Caco-2 (cell line): ENCODE results near the gene GIPC3. TPM values are rescaled to one million over a fixed set of nuclear protein-coding genes. Genes with fewer than 3 reads are reported as not detected.

Source experiments
- BruUV-seq: library from RNA; stranded (reverse); fragments of 400-500 nt; replicated peaks from 2 replicates; lab custom pipeline; 2021; lab: Mats Ljungman, UMichigan
- CTCF ChIA-PET: fragments of 300-600 bp; sonication (Branson Sonifier 250); formaldehyde crosslinking; loops from one replicate; lab custom pipeline; 2022; ENCODE audit warnings: antibody characterized with exemption; lab: Charles Lee
- POLR2A ChIA-PET: fragments of 300-600 bp; sonication (Branson Sonifier 250); formaldehyde crosslinking; loops from one replicate; lab custom pipeline; 2022; ENCODE audit warnings: antibody characterized with exemption; lab: Charles Lee
- DNase-seq, 2 experiments: peaks; one replicate each; pipeline versions ENCODE4 v3.0.0 to v3.0.0-alpha.2; 2020 to 2022
- H3K27me3 ChIP-seq: replicated peaks from 2 replicates; pipeline ENCODE4 v1.6.0; 2011; ENCODE audit warnings: low read length; ENCODE audit not compliant: control insufficient read depth, insufficient read depth
- H3K36me3 ChIP-seq: 2 replicates; pipeline ENCODE4 v1.5.1; 2011; ENCODE audit warnings: low read length; ENCODE audit not compliant: control insufficient read depth, insufficient read depth
- H3K4me1 ChIP-seq: fragments of 250-450 bp; sonication (Bioruptor Pico); 2 replicates; pipeline ENCODE4 v1.5.1; 2020; ENCODE audit warnings: mild to moderate bottlenecking
- H3K4me3 ChIP-seq: 2 replicates; pipeline ENCODE4 v1.5.1; 2011; ENCODE audit warnings: low read depth, mild to moderate bottlenecking, control low read depth, low read length
- H3K9me3 ChIP-seq: fragments of 250-450 bp; sonication (Bioruptor Pico); 2 replicates; pipeline ENCODE4 v1.5.1; 2020; ENCODE audit warnings: mild to moderate bottlenecking, moderate library complexity
- H3K27ac Mint-ChIP-seq: one replicate; pipeline ENCODE4 v1.8.0; 2022; ENCODE audit warnings: mixed read lengths; ENCODE audit not compliant: unreplicated experiment
- H3K27me3 Mint-ChIP-seq: one replicate; pipeline ENCODE4 v1.8.0; 2022; ENCODE audit warnings: mixed read lengths; ENCODE audit not compliant: insufficient read depth, unreplicated experiment
- H3K36me3 Mint-ChIP-seq: one replicate; pipeline ENCODE4 v1.8.0; 2022; ENCODE audit warnings: mild to moderate bottlenecking, mixed read lengths; ENCODE audit not compliant: insufficient read depth, unreplicated experiment
- H3K4me1 Mint-ChIP-seq: one replicate; pipeline ENCODE4 v1.8.0; 2022; ENCODE audit warnings: low read depth, mixed read lengths; ENCODE audit not compliant: unreplicated experiment
- H3K4me3 Mint-ChIP-seq: one replicate; pipeline ENCODE4 v1.8.0; 2022; ENCODE audit warnings: mild to moderate bottlenecking, moderate library complexity, mixed read lengths; ENCODE audit not compliant: unreplicated experiment
- H3K9me3 Mint-ChIP-seq: one replicate; pipeline ENCODE4 v1.8.0; 2022; ENCODE audit warnings: mixed read lengths; ENCODE audit not compliant: unreplicated experiment
- intact Hi-C: fragments of 100-400 bp; cut with micrococcal nuclease; formaldehyde crosslinking; loops from one replicate; pipeline ENCODE4 v1.10.0; 2022; ENCODE audit not compliant: unreplicated experiment
- total RNA-seq: library from RNA; stranded (reverse); gene quantifications from 2 replicates; pipeline ENCODE4 v1.2.3, GENCODE V29; 2022
- TF ChIP-seq, protein P1 (sequence below), 2 experiments: fragments of 200-600 bp in 1 of 2; IDR thresholded peaks; 1 replicate in 1 of 2; 2 replicates in 1 of 2; pipeline versions ENCODE4 v1.5.1 to v1.8.0; 2011 to 2022; ENCODE audit warnings: antibody characterized with exemption in 1 of 2, control low read depth in 1 of 2, inconsistent platforms in 1 of 2, low read depth in 1 of 2, low read length in 1 of 2, mild to moderate bottlenecking in 1 of 2, moderate library complexity in 1 of 2; ENCODE audit not compliant: insufficient read depth in 1 of 2, severe bottlenecking in 1 of 2, unreplicated experiment in 1 of 2

Gene GIPC3
- total RNA-seq, 1 experiment from 2014 or later: not detected

DNA sequence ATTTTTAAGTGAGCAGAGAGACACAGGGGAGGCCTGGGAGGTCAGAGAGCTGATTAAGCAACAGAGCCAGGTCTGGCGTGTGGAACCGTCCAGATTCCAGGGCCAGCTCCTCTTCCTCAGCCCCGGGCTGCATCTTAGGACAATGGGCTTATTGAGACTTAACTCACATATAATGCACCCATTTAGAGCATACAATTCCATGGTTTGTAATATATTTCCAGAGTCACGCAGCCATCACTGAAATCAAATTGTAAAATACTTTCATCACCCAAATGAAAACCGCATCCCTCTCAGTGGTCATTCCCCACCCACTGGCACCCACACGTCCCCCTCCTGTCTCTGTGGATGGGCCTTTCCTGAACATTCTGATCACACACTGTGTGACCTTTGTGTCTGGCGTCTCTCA is 14.7 kb upstream of the GIPC3 start:
- no peak overlapping the region for H3K27ac Mint-ChIP-seq
- no peaks in the 10 kb centered on the region for H3K9me3 ChIP-seq
- no peak overlapping the region for H3K4me3 ChIP-seq
- POLR2A ChIA-PET: no interaction called here
- no peak for DNase-seq
- CTCF ChIA-PET: no interaction called here
- H3K9me3 Mint-ChIP-seq: no peaks in the 10 kb centered on the region
- no peak overlapping the region for H3K4me3 Mint-ChIP-seq
- BruUV-seq: no TSS peak
- no peaks in the 10 kb centered on the region for H3K4me1 ChIP-seq
- intact Hi-C loops: no loop called here
- H3K4me1 Mint-ChIP-seq: no peaks in the 10 kb centered on the region
- H3K36me3 ChIP-seq: no peaks in the 10 kb centered on the region
- H3K27me3 ChIP-seq: no peaks in the 10 kb centered on the region
- H3K36me3 Mint-ChIP-seq: peaks cover 23% of the 10 kb centered on the region
- no peaks in the 10 kb centered on the region for H3K27me3 Mint-ChIP-seq
- TF ChIP-seq, protein P1, sequence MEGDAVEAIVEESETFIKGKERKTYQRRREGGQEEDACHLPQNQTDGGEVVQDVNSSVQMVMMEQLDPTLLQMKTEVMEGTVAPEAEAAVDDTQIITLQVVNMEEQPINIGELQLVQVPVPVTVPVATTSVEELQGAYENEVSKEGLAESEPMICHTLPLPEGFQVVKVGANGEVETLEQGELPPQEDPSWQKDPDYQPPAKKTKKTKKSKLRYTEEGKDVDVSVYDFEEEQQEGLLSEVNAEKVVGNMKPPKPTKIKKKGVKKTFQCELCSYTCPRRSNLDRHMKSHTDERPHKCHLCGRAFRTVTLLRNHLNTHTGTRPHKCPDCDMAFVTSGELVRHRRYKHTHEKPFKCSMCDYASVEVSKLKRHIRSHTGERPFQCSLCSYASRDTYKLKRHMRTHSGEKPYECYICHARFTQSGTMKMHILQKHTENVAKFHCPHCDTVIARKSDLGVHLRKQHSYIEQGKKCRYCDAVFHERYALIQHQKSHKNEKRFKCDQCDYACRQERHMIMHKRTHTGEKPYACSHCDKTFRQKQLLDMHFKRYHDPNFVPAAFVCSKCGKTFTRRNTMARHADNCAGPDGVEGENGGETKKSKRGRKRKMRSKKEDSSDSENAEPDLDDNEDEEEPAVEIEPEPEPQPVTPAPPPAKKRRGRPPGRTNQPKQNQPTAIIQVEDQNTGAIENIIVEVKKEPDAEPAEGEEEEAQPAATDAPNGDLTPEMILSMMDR (IDR thresholded peaks at IDR 0.05; ENCODE audit: insufficient read depth in 1 of 2, low read depth in 1 of 2, low read length in 1 of 2, severe bottlenecking in 1 of 2, unreplicated experiment in 1 of 2): no peak

DNA sequence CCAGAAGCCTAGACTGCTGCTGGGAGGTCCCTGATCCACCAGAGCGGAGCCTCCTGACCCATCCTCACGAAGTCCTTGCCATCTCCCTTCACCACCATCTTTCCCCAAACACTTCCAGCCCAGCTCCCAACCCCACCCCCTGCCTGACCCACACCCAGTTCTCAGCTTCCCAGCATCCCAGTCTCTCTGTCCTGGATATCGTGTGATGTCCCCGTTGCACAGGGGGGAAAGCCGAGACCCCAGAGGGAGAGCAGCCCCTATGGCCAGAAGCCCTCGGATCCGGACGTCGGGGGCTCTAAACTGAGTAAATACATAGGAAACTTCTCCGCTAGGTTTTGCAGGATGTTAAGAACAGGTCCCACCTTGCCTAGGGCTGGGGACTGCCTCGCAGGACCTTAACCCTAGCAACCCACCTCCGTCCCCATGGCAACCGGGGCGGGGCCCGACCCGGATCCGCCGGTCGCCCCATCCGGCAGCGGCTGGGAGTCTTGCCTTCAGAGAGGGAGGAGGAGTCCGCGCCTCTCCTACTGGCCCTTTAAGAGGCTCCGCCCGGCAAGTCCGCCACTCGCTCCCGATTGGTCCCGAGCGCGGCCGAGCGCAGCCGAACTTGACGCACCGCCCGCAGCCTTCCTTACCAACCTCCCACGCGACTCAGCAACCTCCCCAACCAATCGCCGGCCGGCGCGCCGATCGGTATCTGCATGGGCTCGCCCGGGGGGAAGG is 13.0 kb upstream of the GIPC3 start:
- DNase-seq: peak; percentile 98 to 99
- ChIA-PET POLR2A (no interaction called here), CTCF (no interaction called here)
- peaks cover 23% of the 10 kb centered on the region for H3K36me3 Mint-ChIP-seq
- no peaks in the 10 kb centered on the region for H3K9me3 Mint-ChIP-seq
- H3K4me3 Mint-ChIP-seq: peak overlapping the region; percentile 71
- H3K9me3 ChIP-seq: no peaks in the 10 kb centered on the region
- H3K4me1 Mint-ChIP-seq: no peaks in the 10 kb centered on the region
- H3K27ac Mint-ChIP-seq: no peak overlapping the region
- TF ChIP-seq, protein P1 (IDR thresholded peaks at IDR 0.05; ENCODE audit: insufficient read depth in 1 of 2, low read depth in 1 of 2, low read length in 1 of 2, severe bottlenecking in 1 of 2, unreplicated experiment in 1 of 2): no peak
- H3K36me3 ChIP-seq: no peaks in the 10 kb centered on the region
- H3K27me3 Mint-ChIP-seq: no peaks in the 10 kb centered on the region
- BruUV-seq: no TSS peak
- peak overlapping the region; percentile 36 for H3K4me3 ChIP-seq
- intact Hi-C loops: loop anchor here (1.0 kb wide), 1 partner anchor 15 kb away; the partner anchor contains the start of gene MFSD12
- H3K27me3 ChIP-seq: no peaks in the 10 kb centered on the region
- no peaks in the 10 kb centered on the region for H3K4me1 ChIP-seq

DNA sequence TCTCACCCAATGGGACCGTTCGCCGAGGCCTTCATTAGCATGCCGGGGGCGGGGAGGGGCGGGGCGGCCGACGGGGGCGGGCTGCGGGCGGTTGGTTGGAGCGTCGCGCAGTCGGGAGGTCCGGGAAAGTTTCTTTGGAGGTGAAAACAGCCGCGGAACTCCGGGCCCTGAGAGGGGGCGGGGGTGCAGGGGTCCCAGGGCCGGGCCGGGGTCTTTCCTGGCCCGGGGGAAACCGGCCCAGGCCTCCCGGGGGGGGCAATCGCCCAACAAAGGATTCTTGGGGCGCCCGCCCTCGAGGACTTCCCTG is 12.5 kb upstream of the GIPC3 start, which contains the start of gene HMG20B:
Gene HMG20B (plus strand): TSS at position 90 of the 307 bp plus-strand sequence. CDS start 366 bp downstream, outside the sequence.
- no peaks in the 10 kb centered on the region for H3K9me3 ChIP-seq
- TF ChIP-seq, protein P1 (IDR thresholded peaks at IDR 0.05; ENCODE audit: insufficient read depth in 1 of 2, low read depth in 1 of 2, low read length in 1 of 2, severe bottlenecking in 1 of 2, unreplicated experiment in 1 of 2): no peak
- no peak for DNase-seq
- peak within 1 kb of the TSS; percentile 71 for H3K4me3 Mint-ChIP-seq
- no peaks in the 10 kb centered on the region for H3K4me1 Mint-ChIP-seq
- no peaks in the 10 kb centered on the region for H3K27me3 Mint-ChIP-seq
- peak within 1 kb of the TSS; percentile 89 for H3K4me3 ChIP-seq
- peaks cover 23% of the 10 kb centered on the region for H3K36me3 Mint-ChIP-seq
- no peaks in the 10 kb centered on the region for H3K9me3 Mint-ChIP-seq
- BruUV-seq: no TSS peak
- ChIA-PET CTCF (no interaction called here), POLR2A (no interaction called here)
- H3K27me3 ChIP-seq: no peaks in the 10 kb centered on the region
- H3K4me1 ChIP-seq: no peaks in the 10 kb centered on the region
- H3K27ac Mint-ChIP-seq: no peak within 1 kb of the TSS
- intact Hi-C loops: loop anchor here (1.0 kb wide), 1 partner anchor 16 kb away; the partner anchor contains the start of gene MFSD12
- H3K36me3 ChIP-seq: no peaks in the 10 kb centered on the region
